RWPE2 (cell line): ENCODE results near the gene HOXD1.

Experiments
- ATAC-seq: fragments of 200-7000 bp; cut with Tn5 transposase; 3 replicates; pipeline ENCODE4 v1.9.1; 2021; ENCODE audit warnings: low read depth
- DNase-seq: peaks from one replicate; pipeline ENCODE4 v3.0.0-alpha.2; 2020; ENCODE audit warnings: low spot score
- H3K27ac ChIP-seq: fragments of 450-650 bp; 2 replicates; pipeline ENCODE4 v1.5.1; 2017; ENCODE audit warnings: mild to moderate bottlenecking; ENCODE audit not compliant: poor library complexity, severe bottlenecking
- H3K27me3 ChIP-seq: fragments of 250-450 bp; sonication (Bioruptor Pico); 2 replicates; pipeline ENCODE4 v1.5.1; 2021; ENCODE audit warnings: mild to moderate bottlenecking, moderate library complexity; ENCODE audit not compliant: insufficient read depth, poor library complexity, severe bottlenecking
- H3K36me3 ChIP-seq: fragments of 250-450 bp; sonication (Bioruptor Pico); 2 replicates; pipeline ENCODE4 v1.5.1; 2020; ENCODE audit warnings: low read depth, mild to moderate bottlenecking, moderate library complexity
- H3K4me1 ChIP-seq: fragments of 250-450 bp; sonication (Bioruptor Pico); 2 replicates; pipeline ENCODE4 v1.5.1; 2021; ENCODE audit warnings: mild to moderate bottlenecking, moderate library complexity; ENCODE audit not compliant: insufficient read depth, poor library complexity, severe bottlenecking
- H3K4me3 ChIP-seq: fragments of 250-450 bp; sonication (Bioruptor Pico); 2 replicates; pipeline ENCODE4 v1.5.1; 2021; ENCODE audit warnings: mild to moderate bottlenecking, moderate library complexity; ENCODE audit not compliant: severe bottlenecking
- H3K9me3 ChIP-seq: fragments of 250-450 bp; sonication (Bioruptor Pico); 2 replicates; pipeline ENCODE4 v1.5.1; 2021; ENCODE audit warnings: mild to moderate bottlenecking, moderate library complexity; ENCODE audit not compliant: severe bottlenecking
- TF ChIP-seq, protein P1 (sequence below): fragments of 450-650 bp; IDR thresholded peaks from one replicate; pipeline ENCODE4 v1.5.1; 2017; ENCODE audit warnings: mild to moderate bottlenecking, moderate library complexity; ENCODE audit not compliant: poor library complexity, severe bottlenecking

HOXD1 gene

DNA sequence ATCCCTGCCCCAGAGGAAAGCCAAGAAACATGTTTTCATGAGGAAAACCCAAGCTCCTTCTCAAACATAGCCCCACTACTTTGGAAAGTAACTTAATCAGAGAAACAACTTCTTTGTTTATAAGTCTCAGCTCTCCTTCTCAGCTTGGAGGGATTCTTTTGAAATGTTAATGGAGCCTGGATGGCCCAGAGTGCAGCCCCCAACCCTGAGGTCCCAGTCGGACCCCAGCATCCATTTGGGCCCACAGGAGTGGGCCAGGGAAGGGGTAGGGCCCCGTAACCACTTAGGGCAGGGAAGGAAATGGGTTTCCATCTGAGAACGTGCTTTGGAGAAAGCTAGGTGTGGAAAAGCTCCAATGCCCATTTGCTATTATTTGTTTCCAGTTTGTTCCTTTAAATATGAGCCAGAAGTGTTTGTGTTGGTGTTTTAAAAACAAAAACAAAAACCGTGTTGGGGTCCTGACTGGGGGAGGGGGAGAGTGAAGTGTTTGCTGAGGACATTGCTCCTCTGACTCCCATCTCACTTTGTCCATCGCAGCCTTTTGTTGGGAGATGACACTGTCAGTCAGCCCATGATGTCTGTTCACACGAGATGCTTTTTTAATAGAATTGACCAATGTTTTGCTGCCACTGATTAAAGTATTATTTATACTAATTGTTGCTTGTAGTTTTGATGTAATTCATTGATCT, 33.0 kb upstream of the HOXD1 start:
- Histone ChIP-seq H3K9me3 (no peaks in the 10 kb centered on the region), H3K36me3 (no peaks in the 10 kb centered on the region), H3K27ac (no peak overlapping the region), H3K4me1 (no peaks in the 10 kb centered on the region), H3K27me3 (peaks cover 23% of the 10 kb centered on the region), H3K4me3 (no peak overlapping the region)
- TF ChIP-seq, protein P1, sequence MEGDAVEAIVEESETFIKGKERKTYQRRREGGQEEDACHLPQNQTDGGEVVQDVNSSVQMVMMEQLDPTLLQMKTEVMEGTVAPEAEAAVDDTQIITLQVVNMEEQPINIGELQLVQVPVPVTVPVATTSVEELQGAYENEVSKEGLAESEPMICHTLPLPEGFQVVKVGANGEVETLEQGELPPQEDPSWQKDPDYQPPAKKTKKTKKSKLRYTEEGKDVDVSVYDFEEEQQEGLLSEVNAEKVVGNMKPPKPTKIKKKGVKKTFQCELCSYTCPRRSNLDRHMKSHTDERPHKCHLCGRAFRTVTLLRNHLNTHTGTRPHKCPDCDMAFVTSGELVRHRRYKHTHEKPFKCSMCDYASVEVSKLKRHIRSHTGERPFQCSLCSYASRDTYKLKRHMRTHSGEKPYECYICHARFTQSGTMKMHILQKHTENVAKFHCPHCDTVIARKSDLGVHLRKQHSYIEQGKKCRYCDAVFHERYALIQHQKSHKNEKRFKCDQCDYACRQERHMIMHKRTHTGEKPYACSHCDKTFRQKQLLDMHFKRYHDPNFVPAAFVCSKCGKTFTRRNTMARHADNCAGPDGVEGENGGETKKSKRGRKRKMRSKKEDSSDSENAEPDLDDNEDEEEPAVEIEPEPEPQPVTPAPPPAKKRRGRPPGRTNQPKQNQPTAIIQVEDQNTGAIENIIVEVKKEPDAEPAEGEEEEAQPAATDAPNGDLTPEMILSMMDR, result no peak
- DNase-seq, result no peak
- ATAC-seq, result no peak

GRCh38 chr2:176156301-176156806, 32.1 kb upstream of the HOXD1 start:
- Histone ChIP-seq H3K27me3 (peaks cover 31% of the 10 kb centered on the region), H3K36me3 (no peaks in the 10 kb centered on the region), H3K27ac (no peak overlapping the region), H3K9me3 (no peaks in the 10 kb centered on the region), H3K4me1 (no peaks in the 10 kb centered on the region), H3K4me3 (no peak overlapping the region)
- TF ChIP-seq, protein P1, result no peak
- DNase-seq, result no peak
- ATAC-seq, result no peak

GRCh38 chr2:176156807-176157498, 31.5 kb upstream of the HOXD1 start, which contains the start of gene HOXD3:
HOXD3 (plus strand) TSS chr2:176157307; CDS start chr2:176169115, 11,808 bp downstream.
- no peak for DNase-seq

DNA sequence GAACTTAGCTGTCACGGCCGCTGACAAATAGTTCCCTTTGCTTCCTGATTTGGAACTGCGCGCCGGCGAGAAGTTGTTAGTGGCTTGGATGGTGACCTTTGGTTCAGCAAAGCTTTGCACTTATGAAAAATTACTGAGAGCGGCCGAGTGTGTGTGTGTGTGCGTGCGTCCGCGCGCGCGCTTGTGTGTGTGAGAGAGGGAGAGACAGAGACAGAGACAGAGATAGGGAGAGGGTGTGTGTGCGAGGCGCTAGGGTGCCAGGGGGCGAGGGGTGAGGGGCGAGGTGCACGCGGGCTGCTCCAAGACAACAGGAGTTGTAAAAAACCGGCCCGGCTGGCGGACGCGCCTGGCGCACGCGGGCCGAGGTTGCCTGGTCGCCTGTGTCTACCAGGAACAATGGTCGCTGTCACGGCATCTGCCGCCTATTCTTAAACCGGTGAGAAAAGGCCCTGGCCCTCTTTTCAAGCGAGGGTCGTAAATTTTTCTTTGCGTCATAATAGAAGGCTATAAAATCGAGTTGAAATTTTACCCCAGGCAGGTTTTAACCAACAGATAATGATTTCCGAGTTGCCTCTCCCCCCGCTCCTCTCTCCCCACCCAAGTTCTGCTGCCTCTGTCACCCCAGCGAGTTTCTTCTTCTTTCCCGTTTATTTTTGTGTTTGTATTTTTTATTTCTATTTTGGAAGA, 30.8 kb upstream of the HOXD1 start:
- H3K27me3 ChIP-seq, result peaks cover 44% of the 10 kb centered on the region
- H3K9me3 ChIP-seq, result no peaks in the 10 kb centered on the region
- H3K4me1 ChIP-seq, result no peaks in the 10 kb centered on the region
- peak overlapping the region; percentile 13 for H3K4me3 ChIP-seq
- TF ChIP-seq, protein P1, result no peak
- DNase-seq, result no peak
- H3K36me3 ChIP-seq, result no peaks in the 10 kb centered on the region
- no peak overlapping the region for H3K27ac ChIP-seq
- no peak for ATAC-seq

More at GRCh38 chr2:176156807-176157498, 31.5 kb upstream of the HOXD1 start, which contains the start of gene HOXD3:
- H3K36me3 ChIP-seq, result no peaks in the 10 kb centered on the region
- TF ChIP-seq, protein P1, result no peak
- H3K4me3 ChIP-seq, result peak within 1 kb of the TSS; percentile 13
- H3K27ac ChIP-seq, result no peak within 1 kb of the TSS
- peaks cover 37% of the 10 kb centered on the region for H3K27me3 ChIP-seq
- no peak for ATAC-seq
- no peaks in the 10 kb centered on the region for H3K4me1 ChIP-seq
- no peaks in the 10 kb centered on the region for H3K9me3 ChIP-seq
